Ascending aorta (tissue), 2 donors: Measurements from ENCODE around the gene CMTM6. TPM values are rescaled to one million over a fixed set of nuclear protein-coding genes. Genes with fewer than 3 reads are reported as not detected.
"Not testable (repeated sequence)": the region's sequence is repeated elsewhere in the genome, so short reads cannot be mapped to it uniquely, and the experiment has no call there.

Experiments used
- DNase-seq, 2 donors: peaks; one replicate each; pipeline ENCODE4 v3.0.0-alpha.2; 2019; ENCODE audit warnings: low spot score in 2 of 2
- H3K27ac ChIP-seq, 2 donors: fragments of 200-600 bp; sonication (generic); one replicate each; pipeline ENCODE4 v1.5.1; 2016 to 2017; ENCODE audit warnings: mild to moderate bottlenecking in 1 of 2
- H3K27me3 ChIP-seq: fragments of 200-600 bp; sonication (generic); one replicate; pipeline ENCODE4 v1.5.1; 2017
- H3K36me3 ChIP-seq, 2 donors: fragments of 200-600 bp; sonication (generic); one replicate each; pipeline ENCODE4 v1.5.1; 2016
- H3K4me1 ChIP-seq, 2 donors: fragments of 200-600 bp; sonication (generic); one replicate each; pipeline ENCODE4 v1.5.1; 2016 to 2017; ENCODE audit warnings: mild to moderate bottlenecking in 1 of 2
- H3K4me3 ChIP-seq, 2 donors: fragments of 200-600 bp; sonication (generic); one replicate each; pipeline ENCODE4 v1.5.1; 2016 to 2017; ENCODE audit warnings: mild to moderate bottlenecking in 1 of 2
- H3K9me3 ChIP-seq, 2 donors: fragments of 200-600 bp; sonication (generic); one replicate each; pipeline ENCODE4 v1.5.1; 2016
- CTCF ChIP-seq, 3 experiments: fragments of 200-600 bp in 2 of 3; fragments of 450-650 bp in 1 of 3; sonication (generic) in 2 of 3; IDR thresholded peaks; one replicate each; pipeline ENCODE4 v1.5.1; 2016 to 2019; ENCODE audit warnings: antibody characterized with exemption in 3 of 3, mild to moderate bottlenecking in 1 of 3, moderate library complexity in 1 of 3
- intact Hi-C: fragments of 100-400 bp; cut with DNase I; formaldehyde crosslinking; loops from one replicate; pipeline ENCODE4 v1.15.1; 2023
- total RNA-seq: library from RNA; depleted of rRNA; stranded (reverse); fragments of >200 nt; gene quantifications from one replicate; pipeline ENCODE4 v1.1.0, GENCODE V29; 2016

The CMTM6 gene
- total RNA-seq, 1 donor from 2014 or later: 12.7 TPM

- Histone ChIP-seq H3K36me3 (no peaks in the 10 kb centered on the region), H3K4me3 (no peak overlapping the region), H3K9me3 (no peaks in the 10 kb centered on the region), H3K27me3 (no peaks in the 10 kb centered on the region), H3K27ac (no peak overlapping the region), H3K4me1 (no peaks in the 10 kb centered on the region)
- intact Hi-C loops: no loop called here
- DNase-seq: no peak
- TF ChIP-seq CTCF (IDR thresholded peaks at IDR 0.05): no peak
Observed at GRCh38 chr3:32442766-32443165, 59.9 kb downstream of the CMTM6 start.

- no peak for TF ChIP-seq CTCF (IDR thresholded peaks at IDR 0.05)
- intact Hi-C loops: no loop called here
- Histone ChIP-seq H3K27me3 (no peaks in the 10 kb centered on the region), H3K9me3 (no peaks in the 10 kb centered on the region), H3K4me1 (no peaks in the 10 kb centered on the region), H3K36me3 (no peaks in the 10 kb centered on the region), H3K4me3 (no peak overlapping the region), H3K27ac (no peak overlapping the region)
- DNase-seq: peak in 1 of 2 donors; percentile 19
Observed at GRCh38 chr3:32440611-32441350, 61.9 kb downstream of the CMTM6 start.

GRCh38 chr3:32439421-32439820 lies 63.2 kb downstream of the CMTM6 start:
- H3K9me3 ChIP-seq, H3K27ac ChIP-seq, H3K27me3 ChIP-seq, intact Hi-C loops, DNase-seq, H3K36me3 ChIP-seq, H3K4me1 ChIP-seq, H3K4me3 ChIP-seq: not testable (repeated sequence)

GRCh38 chr3:32438596-32439344 lies 63.9 kb downstream of the CMTM6 start:
- Histone ChIP-seq H3K9me3 (no peaks in the 10 kb centered on the region), H3K4me3 (no peak overlapping the region), H3K27me3 (no peaks in the 10 kb centered on the region), H3K4me1 (no peaks in the 10 kb centered on the region), H3K27ac (no peak overlapping the region), H3K36me3 (no peaks in the 10 kb centered on the region)
- peak in 1 of 2 donors; percentile 47 for DNase-seq
- no peak for TF ChIP-seq CTCF (IDR thresholded peaks at IDR 0.05)
- intact Hi-C loops: no loop called here

- Histone ChIP-seq H3K36me3 (no peaks in the 10 kb centered on the region), H3K9me3 (no peaks in the 10 kb centered on the region), H3K4me1 (no peaks in the 10 kb centered on the region), H3K4me3 (no peak overlapping the region), H3K27ac (no peak overlapping the region), H3K27me3 (no peaks in the 10 kb centered on the region)
- intact Hi-C loops: no loop called here
- no peak for TF ChIP-seq CTCF (IDR thresholded peaks at IDR 0.05)
- no peak for DNase-seq
Observed at GRCh38 chr3:32437896-32438295, 64.8 kb downstream of the CMTM6 start.

- H3K27ac ChIP-seq: no peak overlapping the region
- H3K36me3 ChIP-seq: no peaks in the 10 kb centered on the region
- H3K27me3 ChIP-seq: no peaks in the 10 kb centered on the region
- no peak for TF ChIP-seq CTCF (IDR thresholded peaks at IDR 0.05)
- H3K9me3 ChIP-seq: no peaks in the 10 kb centered on the region
- intact Hi-C loops: no loop called here
- peak in 1 of 2 donors; percentile 24 for DNase-seq
- H3K4me1 ChIP-seq: no peaks in the 10 kb centered on the region
- no peak overlapping the region for H3K4me3 ChIP-seq
Observed at GRCh38 chr3:32436816-32437189, 65.8 kb downstream of the CMTM6 start.
